ENCODE results near the gene CD180. TPM values are rescaled to one million over a fixed set of nuclear protein-coding genes. Genes with fewer than 3 reads are reported as not detected.

CD180 gene
- total RNA-seq, 1 donor from 2014 or later, result not detected

DNA sequence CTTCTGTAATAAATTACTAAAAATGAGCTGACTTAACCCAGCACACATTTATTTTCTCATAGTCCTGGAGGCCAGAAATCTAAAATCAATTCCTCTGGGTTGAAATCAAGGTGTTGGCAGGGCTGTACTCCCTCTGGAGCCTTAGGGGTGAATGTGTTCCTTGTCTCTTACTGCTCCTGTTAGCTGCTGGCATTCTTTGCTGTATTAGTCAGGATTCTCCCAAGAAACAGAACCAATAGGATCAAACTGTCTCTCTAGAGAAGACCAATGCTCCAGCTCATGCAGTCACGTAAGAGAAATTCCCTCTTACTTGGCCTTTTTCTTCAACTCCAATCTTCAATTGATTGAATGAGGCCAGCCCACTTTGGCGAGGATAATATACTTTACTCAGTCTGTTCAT is 15.3 kb upstream of the CD180 start:
- TF ChIP-seq, protein P1, sequence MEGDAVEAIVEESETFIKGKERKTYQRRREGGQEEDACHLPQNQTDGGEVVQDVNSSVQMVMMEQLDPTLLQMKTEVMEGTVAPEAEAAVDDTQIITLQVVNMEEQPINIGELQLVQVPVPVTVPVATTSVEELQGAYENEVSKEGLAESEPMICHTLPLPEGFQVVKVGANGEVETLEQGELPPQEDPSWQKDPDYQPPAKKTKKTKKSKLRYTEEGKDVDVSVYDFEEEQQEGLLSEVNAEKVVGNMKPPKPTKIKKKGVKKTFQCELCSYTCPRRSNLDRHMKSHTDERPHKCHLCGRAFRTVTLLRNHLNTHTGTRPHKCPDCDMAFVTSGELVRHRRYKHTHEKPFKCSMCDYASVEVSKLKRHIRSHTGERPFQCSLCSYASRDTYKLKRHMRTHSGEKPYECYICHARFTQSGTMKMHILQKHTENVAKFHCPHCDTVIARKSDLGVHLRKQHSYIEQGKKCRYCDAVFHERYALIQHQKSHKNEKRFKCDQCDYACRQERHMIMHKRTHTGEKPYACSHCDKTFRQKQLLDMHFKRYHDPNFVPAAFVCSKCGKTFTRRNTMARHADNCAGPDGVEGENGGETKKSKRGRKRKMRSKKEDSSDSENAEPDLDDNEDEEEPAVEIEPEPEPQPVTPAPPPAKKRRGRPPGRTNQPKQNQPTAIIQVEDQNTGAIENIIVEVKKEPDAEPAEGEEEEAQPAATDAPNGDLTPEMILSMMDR (IDR thresholded peaks at IDR 0.05; ENCODE audit: unreplicated experiment), result no peak
- Mint-ChIP-seq H3K4me3 (no peak overlapping the region), H3K27ac (no peak overlapping the region), H3K27me3 (ENCODE audit: low read depth) (no peaks in the 10 kb centered on the region), H3K9me3 (no peaks in the 10 kb centered on the region), H3K4me1 (peaks cover 8% of the 10 kb centered on the region), H3K36me3 (no peaks in the 10 kb centered on the region)
- DNase-seq (ENCODE audit: low spot score in 2 of 2, unreplicated experiment in 2 of 2), result no peak

DNA sequence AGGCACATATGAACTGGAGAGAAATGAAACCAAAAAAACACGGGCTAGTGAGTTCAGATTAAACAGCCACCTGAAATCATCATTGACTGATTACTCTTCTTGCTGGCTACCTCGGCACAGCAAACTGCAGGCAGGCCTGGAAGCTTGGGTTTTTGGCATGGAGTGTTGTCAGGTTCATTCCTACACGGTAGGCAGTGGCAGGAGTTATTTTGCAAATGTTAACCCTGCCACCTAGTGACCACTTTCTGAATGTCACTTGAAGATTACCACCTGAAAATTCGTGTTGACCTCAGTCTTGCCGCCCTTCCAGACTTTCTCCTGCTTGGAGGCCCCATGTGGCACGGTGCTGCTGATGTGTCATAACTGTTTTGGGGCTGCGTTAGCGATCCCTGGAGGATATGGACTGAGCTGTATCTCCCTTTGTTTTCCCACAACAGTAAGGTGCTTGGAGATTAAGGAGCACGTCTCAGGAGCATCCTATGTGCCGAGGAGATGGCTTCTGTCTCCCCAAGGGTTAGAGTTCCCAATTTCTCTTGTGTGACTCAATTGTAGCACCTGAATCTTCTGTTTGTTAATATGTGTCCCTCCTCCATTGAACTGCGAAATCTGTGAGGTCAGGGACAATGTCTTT is 12.7 kb upstream of the CD180 start:
- Mint-ChIP-seq H3K4me1 (peaks cover 5% of the 10 kb centered on the region), H3K4me3 (no peak overlapping the region), H3K9me3 (no peaks in the 10 kb centered on the region), H3K27ac (no peak overlapping the region), H3K27me3 (ENCODE audit: low read depth) (no peaks in the 10 kb centered on the region), H3K36me3 (no peaks in the 10 kb centered on the region)
- peak in 1 of 2 experiments; percentile 48 for DNase-seq (ENCODE audit: low spot score in 2 of 2, unreplicated experiment in 2 of 2)
- TF ChIP-seq, protein P1 (IDR thresholded peaks at IDR 0.05; ENCODE audit: unreplicated experiment), result peak; percentile 88

DNA sequence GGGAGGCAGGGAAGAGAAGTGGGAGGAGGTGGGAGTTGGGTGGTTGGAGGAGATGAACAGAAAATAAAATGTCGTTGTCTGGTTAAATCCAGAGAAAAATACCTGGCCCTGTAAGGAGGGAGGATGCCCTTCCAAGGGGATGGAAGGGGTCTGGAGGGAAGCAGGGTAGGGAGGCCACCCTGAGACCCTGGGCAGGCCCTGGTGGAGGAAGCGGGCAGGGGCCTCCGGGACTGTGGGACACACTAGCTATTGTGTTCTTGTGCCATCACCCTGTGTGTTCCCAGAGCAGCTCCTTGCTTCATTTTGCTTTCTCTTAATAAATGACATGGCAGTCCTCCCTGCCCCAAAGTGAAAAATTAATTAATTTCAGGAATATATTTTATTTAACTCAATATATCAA is 11.8 kb upstream of the CD180 start:
- H3K27ac Mint-ChIP-seq, result no peak overlapping the region
- no peak overlapping the region for H3K4me3 Mint-ChIP-seq
- no peaks in the 10 kb centered on the region for H3K9me3 Mint-ChIP-seq
- no peak for DNase-seq (ENCODE audit: low spot score in 2 of 2, unreplicated experiment in 2 of 2)
- peaks cover 8% of the 10 kb centered on the region for H3K4me1 Mint-ChIP-seq
- no peaks in the 10 kb centered on the region for H3K36me3 Mint-ChIP-seq
- no peaks in the 10 kb centered on the region for H3K27me3 Mint-ChIP-seq (ENCODE audit: low read depth)
- TF ChIP-seq, protein P1 (IDR thresholded peaks at IDR 0.05; ENCODE audit: unreplicated experiment), result no peak

DNA sequence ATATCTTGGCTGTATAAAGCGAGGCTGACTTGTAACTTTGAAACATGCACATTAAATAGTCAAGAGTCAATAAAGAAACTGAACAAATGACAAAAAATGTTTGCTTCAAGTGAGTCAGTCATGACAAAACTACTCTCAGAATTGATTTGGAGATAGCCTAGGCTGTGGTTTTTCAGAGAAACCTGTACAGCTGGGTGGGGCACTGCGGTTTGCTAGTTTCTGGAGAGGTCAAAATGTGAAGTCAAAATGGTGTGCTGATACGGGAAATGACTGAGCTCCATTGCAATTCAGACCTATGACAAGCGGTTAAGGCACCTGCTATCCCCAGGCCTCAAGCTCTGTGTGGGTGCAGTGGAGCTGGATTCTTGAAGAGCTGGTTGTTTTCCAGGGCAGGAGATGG is 10.3 kb upstream of the CD180 start:
- no peak for DNase-seq (ENCODE audit: low spot score in 2 of 2, unreplicated experiment in 2 of 2)
- Mint-ChIP-seq H3K27ac (no peak overlapping the region), H3K4me1 (peaks cover 8% of the 10 kb centered on the region), H3K4me3 (no peak overlapping the region), H3K36me3 (no peaks in the 10 kb centered on the region), H3K27me3 (ENCODE audit: low read depth) (no peaks in the 10 kb centered on the region), H3K9me3 (no peaks in the 10 kb centered on the region)
- TF ChIP-seq, protein P1 (IDR thresholded peaks at IDR 0.05; ENCODE audit: unreplicated experiment), result no peak

DNA sequence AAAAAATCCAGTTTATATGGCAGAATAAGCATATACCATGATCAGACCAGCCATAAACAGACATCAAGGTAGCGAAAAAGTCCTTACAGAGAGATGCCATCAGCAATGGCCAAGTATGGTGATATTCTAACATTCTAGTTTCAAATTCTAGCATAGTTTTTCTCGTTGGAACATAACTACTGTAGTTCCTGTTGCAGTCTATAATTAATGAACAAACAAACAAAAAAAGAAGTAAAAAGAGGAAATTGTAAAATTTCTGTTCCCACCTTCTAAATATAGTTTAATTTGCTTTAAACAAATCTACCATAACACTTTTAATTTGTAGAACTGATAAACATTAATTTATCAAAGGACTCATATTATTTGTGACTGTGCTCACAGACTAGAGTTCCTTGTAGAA is 9.9 kb upstream of the CD180 start:
- Mint-ChIP-seq H3K4me3 (no peak overlapping the region), H3K36me3 (no peaks in the 10 kb centered on the region), H3K27me3 (ENCODE audit: low read depth) (no peaks in the 10 kb centered on the region), H3K9me3 (no peaks in the 10 kb centered on the region), H3K4me1 (peaks cover 8% of the 10 kb centered on the region), H3K27ac (no peak overlapping the region)
- DNase-seq (ENCODE audit: low spot score in 2 of 2, unreplicated experiment in 2 of 2), result no peak
- TF ChIP-seq, protein P1 (IDR thresholded peaks at IDR 0.05; ENCODE audit: unreplicated experiment), result no peak

DNA sequence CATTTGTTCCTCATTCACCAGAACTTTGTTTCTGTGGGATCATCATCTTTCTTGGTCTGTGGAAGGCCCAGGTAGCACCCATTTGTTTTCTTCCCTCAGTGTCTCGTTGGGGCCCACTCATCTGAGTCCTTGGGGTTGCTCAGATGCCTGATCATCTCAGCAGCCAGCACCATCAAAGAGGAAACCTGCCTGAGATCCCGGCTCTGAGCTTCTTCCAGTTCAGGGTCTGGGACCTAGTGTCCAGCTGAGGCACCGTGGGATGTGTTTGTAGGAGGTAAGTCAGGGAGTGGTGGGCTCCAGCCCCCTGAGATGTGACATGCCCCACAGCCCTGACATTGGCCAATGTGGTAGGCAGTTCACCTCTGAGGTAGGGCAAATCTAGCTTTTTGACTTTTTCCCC is 9.4 kb upstream of the CD180 start:
- Mint-ChIP-seq H3K27ac (no peak overlapping the region), H3K4me1 (peaks cover 8% of the 10 kb centered on the region), H3K9me3 (peaks cover 5% of the 10 kb centered on the region), H3K36me3 (no peaks in the 10 kb centered on the region), H3K4me3 (no peak overlapping the region), H3K27me3 (ENCODE audit: low read depth) (no peaks in the 10 kb centered on the region)
- TF ChIP-seq, protein P1 (IDR thresholded peaks at IDR 0.05; ENCODE audit: unreplicated experiment), result no peak
- no peak for DNase-seq (ENCODE audit: low spot score in 2 of 2, unreplicated experiment in 2 of 2)

Data from mesothelial cell of epicardium (in vitro differentiated cells).